RKO (cell line): Measurements from ENCODE around the gene PLCB3.

Experiments used
- DNase-seq: peaks from one replicate; pipeline ENCODE4 v3.0.0-alpha.2; 2016; ENCODE audit warnings: low spot score

The PLCB3 gene

DNA sequence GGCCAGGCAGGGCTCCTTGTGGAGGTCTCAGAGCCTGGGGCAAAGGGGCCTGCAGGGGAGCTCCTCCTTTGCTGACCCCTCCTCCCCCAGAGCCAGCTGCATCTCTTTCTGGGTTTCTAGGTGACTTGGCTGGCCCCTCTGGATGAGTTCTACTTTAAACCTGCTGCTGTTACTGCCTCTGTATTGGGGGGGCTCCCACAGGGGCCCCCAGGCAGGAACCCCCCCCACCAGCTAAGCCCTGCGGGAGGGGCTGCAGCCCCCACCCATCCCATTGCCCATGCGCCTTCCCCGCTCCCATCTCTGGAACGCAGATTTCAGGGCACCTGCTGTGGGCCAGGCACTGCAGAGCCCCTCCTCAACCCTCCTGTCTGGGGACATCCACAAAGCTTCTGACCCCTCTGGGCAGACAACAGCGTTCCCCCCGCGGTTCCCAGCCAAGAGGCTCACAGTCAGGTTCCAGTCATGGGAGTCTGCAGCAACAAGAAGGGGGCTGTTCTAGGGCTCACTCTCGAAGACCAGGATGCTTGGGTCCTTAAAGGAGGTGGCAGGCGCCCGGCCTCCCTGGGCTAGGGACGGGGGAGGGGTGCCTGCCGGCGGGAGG lies 815 bp upstream of the PLCB3 start:
- DNase-seq, result no peak

DNA sequence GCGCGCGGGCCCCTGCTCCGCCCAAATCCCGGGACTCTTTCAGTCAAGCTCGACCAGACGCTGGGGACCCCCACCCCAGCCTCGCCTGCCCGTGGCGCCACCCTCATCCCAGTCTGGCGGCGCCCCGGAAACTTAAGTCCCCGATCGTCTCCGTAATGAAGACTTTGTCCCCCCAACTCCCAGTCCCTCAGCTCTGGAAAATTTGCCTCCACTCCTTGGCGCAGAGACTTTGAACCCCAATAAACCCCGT lies 348 bp downstream of the PLCB3 start:
- DNase-seq, result peak; percentile 49

DNA sequence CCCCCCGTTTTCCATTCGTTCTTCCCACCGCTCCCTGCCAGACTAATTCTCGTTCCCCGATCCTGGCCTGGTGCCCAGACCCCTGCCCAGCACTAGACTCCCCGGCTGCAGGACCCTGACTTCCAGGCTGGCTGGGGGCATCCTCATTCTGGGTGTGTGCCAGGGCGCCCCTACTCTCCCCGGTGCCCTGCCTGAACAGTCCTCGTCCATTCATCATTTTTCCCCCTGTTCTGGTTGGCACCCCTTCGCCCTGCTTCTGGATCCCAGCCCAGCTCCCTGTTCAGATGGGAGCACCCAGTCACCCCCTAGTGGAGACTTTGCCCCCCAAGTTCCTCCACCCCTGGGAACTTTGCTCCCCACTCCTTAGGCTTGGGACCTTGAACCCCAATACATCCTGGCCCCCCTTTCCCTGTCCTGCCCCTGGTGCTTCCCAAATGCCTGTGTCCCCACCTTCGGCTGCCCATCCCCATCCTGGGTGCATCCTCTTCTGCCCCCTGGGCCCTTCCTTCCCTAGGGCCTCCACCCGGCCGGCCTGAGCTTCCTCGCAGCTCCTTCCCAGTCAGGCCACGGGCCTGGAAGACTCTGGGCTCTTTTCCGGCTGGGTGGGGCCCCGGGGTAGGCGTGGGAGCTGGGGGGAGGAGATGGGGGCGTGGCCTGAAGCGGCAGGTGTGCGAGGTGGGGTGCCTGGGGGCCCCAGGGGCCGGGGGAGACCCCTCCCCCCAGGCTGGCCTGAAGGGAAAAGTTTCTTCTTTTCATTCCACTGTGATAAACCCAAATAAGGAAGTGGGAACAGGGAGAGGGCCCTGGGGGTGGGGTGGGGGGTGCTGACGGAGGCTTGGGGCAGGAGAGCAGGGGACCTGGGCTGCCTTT lies 908 bp downstream of the PLCB3 start:
- DNase-seq, result peak; percentile 75

GRCh38 chr11:64253043-64253442 lies 1.7 kb downstream of the PLCB3 start:
- no peak for DNase-seq

DNA sequence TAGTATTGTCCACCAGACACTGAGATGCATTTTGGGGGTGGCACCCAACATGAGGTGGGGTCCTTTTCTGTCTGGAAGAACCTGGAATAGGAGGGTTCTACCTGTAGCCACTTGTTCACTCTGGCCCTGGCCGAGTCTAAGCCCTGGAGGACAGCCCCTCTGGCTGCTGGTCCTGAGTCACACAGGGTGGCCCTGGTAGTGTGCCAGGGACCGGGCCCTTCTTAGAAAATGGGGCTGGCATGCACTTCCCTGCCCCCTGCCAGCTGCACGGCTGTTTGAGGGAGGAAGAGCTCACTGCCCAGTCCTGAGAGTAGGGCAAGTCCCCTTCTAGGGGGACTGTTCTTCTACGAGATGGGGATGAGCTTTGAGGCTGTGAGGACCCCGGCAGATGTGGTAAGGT lies 2.2 kb downstream of the PLCB3 start:
- no peak for DNase-seq

DNA sequence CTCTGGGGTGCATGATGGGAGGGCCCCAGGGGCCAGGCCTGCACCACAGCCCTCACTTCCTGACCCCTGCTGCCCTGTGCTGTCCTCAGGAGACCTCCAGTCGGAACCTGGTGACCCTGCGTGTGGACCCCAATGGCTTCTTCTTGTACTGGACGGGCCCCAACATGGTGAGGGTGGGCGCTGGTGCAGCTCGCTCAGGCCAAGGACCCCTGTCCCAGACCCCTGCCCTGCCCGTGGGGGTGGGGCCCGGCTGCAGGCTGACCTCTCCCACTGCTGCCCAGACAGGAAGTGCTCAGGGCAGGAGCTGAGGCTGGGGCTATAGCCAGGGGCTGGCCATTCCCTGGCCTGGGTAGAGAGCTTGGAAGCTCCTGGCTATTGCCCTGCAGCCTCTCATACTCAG lies 3.0 kb downstream of the PLCB3 start:
- no peak for DNase-seq

GRCh38 chr11:64255135-64256128 lies 4.1 kb downstream of the PLCB3 start:
- no peak for DNase-seq

- DNase-seq, result no peak
Observed at GRCh38 chr11:64256300-64256699, 5.0 kb downstream of the PLCB3 start.

GRCh38 chr11:64258356-64258755 lies 7.0 kb downstream of the PLCB3 start:
- DNase-seq, result no peak

GRCh38 chr11:64258946-64259532 lies 7.7 kb downstream of the PLCB3 start:
- DNase-seq, result no peak

GRCh38 chr11:64259533-64260067 lies 8.3 kb downstream of the PLCB3 start:
- no peak for DNase-seq

- no peak for DNase-seq
Observed at GRCh38 chr11:64260147-64260708, 8.9 kb downstream of the PLCB3 start.

DNA sequence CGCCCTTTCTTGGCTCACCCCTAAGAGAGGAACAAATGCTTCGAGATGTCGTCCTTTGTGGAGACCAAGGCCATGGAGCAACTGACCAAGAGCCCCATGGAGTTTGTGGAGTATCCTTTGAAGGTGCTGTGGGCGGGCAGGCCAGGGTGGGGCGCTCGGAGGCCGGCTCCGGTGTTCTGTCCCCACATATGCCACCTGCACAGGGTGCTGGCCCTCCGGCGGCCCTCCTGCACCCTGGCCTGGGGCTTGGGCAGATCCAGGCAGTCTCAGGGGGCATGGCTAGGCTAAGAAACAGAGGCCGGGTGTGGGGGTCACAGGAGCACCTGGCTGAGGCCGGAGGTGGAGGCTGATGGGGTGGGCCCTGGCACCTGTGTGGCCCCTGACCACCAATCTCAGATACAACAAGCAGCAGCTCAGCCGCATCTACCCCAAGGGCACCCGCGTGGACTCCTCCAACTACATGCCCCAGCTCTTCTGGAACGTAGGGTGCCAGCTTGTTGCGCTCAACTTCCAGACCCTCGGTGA lies 10.3 kb downstream of the PLCB3 start:
- DNase-seq, result no peak

DNA sequence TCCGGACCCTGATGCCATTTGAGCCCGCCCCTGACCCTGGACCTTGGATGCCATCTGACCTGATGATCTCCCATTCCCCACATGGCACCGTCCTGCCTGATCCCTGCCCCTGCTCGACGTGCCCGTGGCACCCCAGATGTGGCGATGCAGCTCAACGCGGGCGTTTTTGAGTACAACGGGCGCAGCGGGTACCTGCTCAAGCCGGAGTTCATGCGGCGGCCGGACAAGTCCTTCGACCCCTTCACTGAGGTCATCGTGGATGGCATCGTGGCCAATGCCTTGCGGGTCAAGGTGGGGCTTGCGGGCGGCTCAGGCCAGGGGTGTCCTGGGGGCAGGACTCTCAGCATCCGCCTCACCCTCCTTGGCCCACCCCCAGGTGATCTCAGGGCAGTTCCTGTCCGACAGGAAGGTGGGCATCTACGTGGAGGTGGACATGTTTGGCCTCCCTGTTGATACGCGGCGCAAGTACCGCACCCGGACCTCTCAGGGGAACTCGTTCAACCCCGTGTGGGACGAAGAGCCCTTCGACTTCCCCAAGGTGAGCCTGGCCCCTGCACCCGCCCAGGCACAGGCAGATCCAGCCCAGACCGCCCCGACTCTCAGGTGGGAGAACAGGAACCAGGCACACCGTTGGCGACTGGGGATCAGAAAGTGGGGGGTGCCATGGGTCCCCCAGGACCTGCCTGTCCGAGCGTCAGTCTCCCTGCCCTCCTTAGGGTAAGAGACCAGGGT lies 11.1 kb downstream of the PLCB3 start:
- DNase-seq, result no peak

- DNase-seq, result no peak
Observed at GRCh38 chr11:64263021-64263946, 12.0 kb downstream of the PLCB3 start.

GRCh38 chr11:64263947-64264317 lies 12.6 kb downstream of the PLCB3 start:
- no peak for DNase-seq

- no peak for DNase-seq
Observed at GRCh38 chr11:64264371-64264852, 13.1 kb downstream of the PLCB3 start.

GRCh38 chr11:64265176-64266160 lies 14.1 kb downstream of the PLCB3 start:
- DNase-seq, result no peak
